Measurements from ENCODE around the gene ERICH4. TPM values are rescaled to one million over a fixed set of nuclear protein-coding genes. Genes with fewer than 3 reads are reported as not detected.
A peak's percentile ranks its signal among the peaks of the same experiment; 100 is the strongest.

The ERICH4 gene
- total RNA-seq, 3 donors from 2014 or later: not detected

DNA sequence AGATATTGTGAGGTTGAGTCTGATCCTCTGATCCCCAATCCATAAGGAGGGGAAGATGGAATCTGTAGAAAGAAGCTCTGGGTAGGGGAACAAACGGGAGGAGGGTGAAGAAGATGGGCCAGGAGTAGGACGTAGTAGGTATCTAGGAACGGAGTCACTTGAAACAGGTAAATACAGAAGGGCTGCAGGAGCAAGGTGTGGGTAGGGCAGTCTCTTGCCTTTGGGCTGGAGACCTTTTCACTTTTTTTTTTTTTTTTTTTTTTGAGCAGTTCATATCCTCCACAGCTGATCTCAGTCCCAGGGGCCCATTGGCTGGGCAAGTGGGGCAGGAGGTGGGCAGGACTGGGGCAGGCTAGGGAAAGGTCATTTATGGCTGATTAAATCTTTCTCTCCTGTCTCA is 43.9 kb upstream of the ERICH4 start:
- no peak overlapping the region for H3K27ac ChIP-seq
- no peaks in the 10 kb centered on the region for H3K9me3 ChIP-seq
- H3K36me3 ChIP-seq: no peaks in the 10 kb centered on the region
- peak overlapping the region in 2 of 3 donors; percentile 88 to 95 for H3K4me3 ChIP-seq
- TF ChIP-seq, protein P1, sequence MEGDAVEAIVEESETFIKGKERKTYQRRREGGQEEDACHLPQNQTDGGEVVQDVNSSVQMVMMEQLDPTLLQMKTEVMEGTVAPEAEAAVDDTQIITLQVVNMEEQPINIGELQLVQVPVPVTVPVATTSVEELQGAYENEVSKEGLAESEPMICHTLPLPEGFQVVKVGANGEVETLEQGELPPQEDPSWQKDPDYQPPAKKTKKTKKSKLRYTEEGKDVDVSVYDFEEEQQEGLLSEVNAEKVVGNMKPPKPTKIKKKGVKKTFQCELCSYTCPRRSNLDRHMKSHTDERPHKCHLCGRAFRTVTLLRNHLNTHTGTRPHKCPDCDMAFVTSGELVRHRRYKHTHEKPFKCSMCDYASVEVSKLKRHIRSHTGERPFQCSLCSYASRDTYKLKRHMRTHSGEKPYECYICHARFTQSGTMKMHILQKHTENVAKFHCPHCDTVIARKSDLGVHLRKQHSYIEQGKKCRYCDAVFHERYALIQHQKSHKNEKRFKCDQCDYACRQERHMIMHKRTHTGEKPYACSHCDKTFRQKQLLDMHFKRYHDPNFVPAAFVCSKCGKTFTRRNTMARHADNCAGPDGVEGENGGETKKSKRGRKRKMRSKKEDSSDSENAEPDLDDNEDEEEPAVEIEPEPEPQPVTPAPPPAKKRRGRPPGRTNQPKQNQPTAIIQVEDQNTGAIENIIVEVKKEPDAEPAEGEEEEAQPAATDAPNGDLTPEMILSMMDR (IDR thresholded peaks at IDR 0.05): no peak
- TF ChIP-seq POLR2AphosphoS5 (IDR thresholded peaks at IDR 0.05): no peak
- TF ChIP-seq POLR2A (IDR thresholded peaks at IDR 0.05): no peak
- peaks cover 0 to 9% of the 10 kb centered on the region in 2 donors for H3K4me1 ChIP-seq
- no peaks in the 10 kb centered on the region for H3K27me3 ChIP-seq
- intact Hi-C loops (cut with DNase I; ENCODE audit: low total_unique reads): no loop called here
- no peak for DNase-seq (ENCODE audit: low spot score in 2 of 2)

- Histone ChIP-seq H3K4me3 (no peak overlapping the region), H3K4me1 (peaks cover 0 to 9% of the 10 kb centered on the region in 2 donors), H3K27ac (no peak overlapping the region)
Observed at GRCh38 chr19:41399525-41399924, 43.4 kb upstream of the ERICH4 start.

GRCh38 chr19:41401483-41401882 is 41.5 kb upstream of the ERICH4 start:
- Histone ChIP-seq H3K9me3 (no peaks in the 10 kb centered on the region), H3K4me1 (peaks cover 0 to 9% of the 10 kb centered on the region in 2 donors), H3K27ac (no peak overlapping the region), H3K4me3 (no peak overlapping the region), H3K36me3 (no peaks in the 10 kb centered on the region), H3K27me3 (no peaks in the 10 kb centered on the region)
- intact Hi-C loops (cut with DNase I; ENCODE audit: low total_unique reads): no loop called here
- DNase-seq (ENCODE audit: low spot score in 2 of 2): no peak
- TF ChIP-seq, protein P1 (IDR thresholded peaks at IDR 0.05): no peak
- TF ChIP-seq POLR2A (IDR thresholded peaks at IDR 0.05) (no peak), POLR2AphosphoS5 (IDR thresholded peaks at IDR 0.05) (no peak)

More at GRCh38 chr19:41399525-41399924, 43.4 kb upstream of the ERICH4 start:
- TF ChIP-seq POLR2A (IDR thresholded peaks at IDR 0.05) (no peak), POLR2AphosphoS5 (IDR thresholded peaks at IDR 0.05) (no peak)
- TF ChIP-seq, protein P1 (IDR thresholded peaks at IDR 0.05): no peak
- Histone ChIP-seq H3K36me3 (no peaks in the 10 kb centered on the region), H3K9me3 (no peaks in the 10 kb centered on the region), H3K27me3 (no peaks in the 10 kb centered on the region)
- DNase-seq (ENCODE audit: low spot score in 2 of 2): no peak
- intact Hi-C loops (cut with DNase I; ENCODE audit: low total_unique reads): no loop called here

GRCh38 chr19:41402010-41402409 is 40.9 kb upstream of the ERICH4 start:
- intact Hi-C loops (cut with DNase I; ENCODE audit: low total_unique reads): no loop called here
- no peak for DNase-seq (ENCODE audit: low spot score in 2 of 2)
- H3K27ac ChIP-seq: peak overlapping the region in 1 of 2 donors; percentile 4
- H3K4me3 ChIP-seq: no peak overlapping the region
- no peaks in the 10 kb centered on the region for H3K27me3 ChIP-seq
- TF ChIP-seq POLR2A (IDR thresholded peaks at IDR 0.05) (no peak), POLR2AphosphoS5 (IDR thresholded peaks at IDR 0.05) (no peak)
- TF ChIP-seq, protein P1 (IDR thresholded peaks at IDR 0.05): no peak
- no peaks in the 10 kb centered on the region for H3K36me3 ChIP-seq
- no peaks in the 10 kb centered on the region for H3K9me3 ChIP-seq
- peaks cover 0 to 9% of the 10 kb centered on the region in 2 donors for H3K4me1 ChIP-seq

- peaks cover 0 to 8% of the 10 kb centered on the region in 2 donors for H3K4me1 ChIP-seq
- no peak for DNase-seq (ENCODE audit: low spot score in 2 of 2)
- no peak for TF ChIP-seq POLR2AphosphoS5 (IDR thresholded peaks at IDR 0.05)
- TF ChIP-seq POLR2A (IDR thresholded peaks at IDR 0.05): no peak
- TF ChIP-seq, protein P1 (IDR thresholded peaks at IDR 0.05): no peak
- no peak overlapping the region for H3K4me3 ChIP-seq
- intact Hi-C loops (cut with DNase I; ENCODE audit: low total_unique reads): no loop called here
- H3K27me3 ChIP-seq: no peaks in the 10 kb centered on the region
- no peaks in the 10 kb centered on the region for H3K9me3 ChIP-seq
- H3K36me3 ChIP-seq: no peaks in the 10 kb centered on the region
- H3K27ac ChIP-seq: no peak overlapping the region
Observed at GRCh38 chr19:41403181-41403970, 39.6 kb upstream of the ERICH4 start.

Measured in breast epithelium (tissue), 4 donors.